Measurements from ENCODE around the gene MYO3B. TPM values are rescaled to one million over a fixed set of nuclear protein-coding genes. Genes with fewer than 3 reads are reported as not detected.

The MYO3B gene
- total and polyA plus RNA-seq, 2 of the 8 experiments (the other 6 are each of a cell fraction or from before 2014, with no cell fraction given) = 0.17 to 0.19 TPM

DNA sequence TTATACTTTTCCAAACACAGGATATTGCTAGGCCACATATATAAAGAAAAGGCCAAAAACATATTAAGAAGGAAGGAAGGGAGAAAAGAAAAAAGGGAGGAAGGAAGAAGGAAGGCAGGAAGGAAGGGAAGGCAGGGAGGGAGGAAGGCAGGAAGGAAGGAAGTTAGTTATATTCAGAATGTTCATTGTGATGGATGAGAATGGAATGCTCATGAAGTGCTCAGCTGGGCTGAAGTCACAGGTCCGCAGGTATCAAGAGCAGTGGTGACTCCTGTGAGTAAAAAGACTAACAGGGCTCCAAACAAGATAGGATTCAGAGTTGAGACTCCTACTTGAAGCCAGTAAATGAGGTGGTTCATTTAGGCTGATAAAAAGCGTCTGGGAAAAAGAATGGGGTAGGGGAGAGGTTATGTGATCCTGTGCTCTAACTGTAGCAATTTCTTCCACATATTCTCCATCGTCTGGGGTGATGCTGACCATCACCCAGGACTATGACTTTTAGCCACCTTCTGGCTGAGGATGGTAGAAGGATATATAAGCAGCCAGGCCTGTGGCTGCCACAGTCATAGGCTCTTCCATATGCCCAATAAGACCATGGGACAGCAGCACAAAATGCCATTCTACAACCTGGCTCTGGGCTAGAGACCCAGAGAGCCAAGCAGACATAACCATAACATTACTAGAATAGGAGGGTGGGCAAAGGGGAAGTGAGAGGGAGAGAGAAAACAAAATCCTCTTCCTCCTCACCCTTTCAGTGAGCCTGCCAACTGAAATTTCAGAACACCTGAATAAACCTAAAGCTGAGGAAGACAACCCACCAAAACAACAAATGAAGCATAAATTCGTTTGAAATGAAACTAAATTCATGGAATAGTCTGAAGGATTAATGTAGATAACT lies 173.2 kb downstream of the MYO3B start:
- H2AK5ac ChIP-seq (ENCODE audit: low read depth, low read length) = no peak overlapping the region
- H2BK20ac ChIP-seq (ENCODE audit: low read length) = no peak overlapping the region
- no peak overlapping the region for H2BK120ac ChIP-seq (replicated peaks; ENCODE audit: low read depth, low read length)
- no peaks in the 10 kb centered on the region for H4K20me1 ChIP-seq (replicated peaks in 1 of 2; ENCODE audit: control insufficient read depth in 1 of 2, insufficient read depth in 2 of 2, low read length in 2 of 2)
- no peak overlapping the region for H4K5ac ChIP-seq (ENCODE audit: insufficient read length, low read depth, low read length)
- no peaks in the 10 kb centered on the region for H3K36me3 ChIP-seq (ENCODE audit: control insufficient read depth in 2 of 4, insufficient read depth in 4 of 4, low read length in 3 of 4)
- no peak overlapping the region for H3K23ac ChIP-seq (ENCODE audit: insufficient read length)
- FAIRE-seq = no peak
- H3K27ac ChIP-seq (ENCODE audit: low read depth, low read length) = no peak overlapping the region
- peak overlapping the region; percentile 33; the same call in 1 of the 2 replicates for H3K18ac ChIP-seq (ENCODE audit: extremely low read depth, low read length)
- no peak overlapping the region for H2AFZ ChIP-seq (ENCODE audit: low read length)
- H4K91ac ChIP-seq (replicated peaks; ENCODE audit: insufficient read length, low read length) = no peak overlapping the region
- H4K8ac ChIP-seq (ENCODE audit: extremely low read depth, insufficient read depth, low read length) = no peak overlapping the region
- no peaks in the 10 kb centered on the region for H3K23me2 ChIP-seq (ENCODE audit: low read depth, low read length)
- no peak overlapping the region for H3K9ac ChIP-seq (replicated peaks in 1 of 4; ENCODE audit: extremely low read depth in 1 of 4, low read depth in 3 of 4, low read length in 3 of 4)
- no peaks in the 10 kb centered on the region for H3K79me2 ChIP-seq (ENCODE audit: control insufficient read depth in 1 of 2, insufficient read depth in 2 of 2, low read length in 2 of 2)
- H3K56ac ChIP-seq (replicated peaks; ENCODE audit: insufficient read length, low read depth, low read length) = no peak overlapping the region
- no peaks in the 10 kb centered on the region for H3K79me1 ChIP-seq (ENCODE audit: low read depth, low read length)
- peak overlapping the region; percentile 21; the same call in 1 of the 2 replicates for H2BK5ac ChIP-seq (ENCODE audit: low read depth, low read length)
- H3K4ac ChIP-seq (replicated peaks; ENCODE audit: insufficient read length, low read depth, low read length) = no peak overlapping the region
- no peaks in the 10 kb centered on the region; a peak in 1 of 4 replicates for H3K9me3 ChIP-seq (ENCODE audit: insufficient read depth in 2 of 2, low read depth in 1 of 2, low read length in 1 of 2)
- DNase-seq (ENCODE audit: low read depth in 1 of 2, low spot score in 2 of 2) = no peak
- 67% methylated on average over 4 of the region's 4 CpGs; no CpG with 5 or more reads in 1 of the 2 experiments for WGBS, 2 experiments (ENCODE audit: extremely low coverage in 1 of 2, insufficient coverage in 1 of 2, insufficient read length in 1 of 2, insufficient replicate concordance in 2 of 2, low coverage in 1 of 2, low lambda C conversion rate in 2 of 2, missing lambda C conversion rate in 1 of 2)
- H3K4me2 ChIP-seq (ENCODE audit: insufficient read depth in 1 of 2, low read depth in 2 of 2, low read length in 2 of 2) = no peak overlapping the region
- H3K4me1 ChIP-seq (replicated peaks in 1 of 4; ENCODE audit: control insufficient read depth in 3 of 4, insufficient read depth in 4 of 4, low read length in 3 of 4) = peaks cover 0 to 13% (median 9%) of the 10 kb centered on the region in 4 experiments; a peak in 3 of 7 replicates
- ChIA-PET CTCF (ENCODE audit: partially characterized antibody) (interaction anchor here (0.8 to 3.3 kb wide), 2 partner anchors 11 to 27 kb away, joined by 3 to 14 read pairs; no protein-coding TSS in a partner anchor), POLR2A (ENCODE audit: partially characterized antibody) (no interaction called here)
- no peak overlapping the region for H2BK15ac ChIP-seq (ENCODE audit: low read length)
- TF ChIP-seq, protein P1, sequence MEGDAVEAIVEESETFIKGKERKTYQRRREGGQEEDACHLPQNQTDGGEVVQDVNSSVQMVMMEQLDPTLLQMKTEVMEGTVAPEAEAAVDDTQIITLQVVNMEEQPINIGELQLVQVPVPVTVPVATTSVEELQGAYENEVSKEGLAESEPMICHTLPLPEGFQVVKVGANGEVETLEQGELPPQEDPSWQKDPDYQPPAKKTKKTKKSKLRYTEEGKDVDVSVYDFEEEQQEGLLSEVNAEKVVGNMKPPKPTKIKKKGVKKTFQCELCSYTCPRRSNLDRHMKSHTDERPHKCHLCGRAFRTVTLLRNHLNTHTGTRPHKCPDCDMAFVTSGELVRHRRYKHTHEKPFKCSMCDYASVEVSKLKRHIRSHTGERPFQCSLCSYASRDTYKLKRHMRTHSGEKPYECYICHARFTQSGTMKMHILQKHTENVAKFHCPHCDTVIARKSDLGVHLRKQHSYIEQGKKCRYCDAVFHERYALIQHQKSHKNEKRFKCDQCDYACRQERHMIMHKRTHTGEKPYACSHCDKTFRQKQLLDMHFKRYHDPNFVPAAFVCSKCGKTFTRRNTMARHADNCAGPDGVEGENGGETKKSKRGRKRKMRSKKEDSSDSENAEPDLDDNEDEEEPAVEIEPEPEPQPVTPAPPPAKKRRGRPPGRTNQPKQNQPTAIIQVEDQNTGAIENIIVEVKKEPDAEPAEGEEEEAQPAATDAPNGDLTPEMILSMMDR (IDR thresholded peaks at IDR 0.05; ENCODE audit: control extremely low read depth in 1 of 3, insufficient read depth in 1 of 3, low read depth in 1 of 3, low read length in 3 of 3) = peak in 1 of 3 experiments; percentile 2; a peak in 1 of 4 replicates
- no peak for TF ChIP-seq SRF (IDR thresholded peaks at IDR 0.05; ENCODE audit: low read depth, low read length)
- no peaks in the 10 kb centered on the region for H3K27me3 ChIP-seq (replicated peaks in 1 of 4; ENCODE audit: control insufficient read depth in 3 of 4, extremely low read depth in 1 of 4, insufficient read depth in 3 of 4, low read length in 3 of 4)
- H3K14ac ChIP-seq (ENCODE audit: insufficient read length) = no peak overlapping the region
- no peak overlapping the region for H3K4me3 ChIP-seq (ENCODE audit: extremely low read depth in 1 of 4, insufficient read depth in 2 of 4, low read depth in 3 of 4, low read length in 4 of 4)
- H2BK12ac ChIP-seq (ENCODE audit: low read depth, low read length) = no peak overlapping the region; the same call in 1 of the 2 replicates
